Endothelial cell of umbilical vein (primary cell): ENCODE results near the gene PAPPA. TPM values are rescaled to one million over a fixed set of nuclear protein-coding genes. Genes with fewer than 3 reads are reported as not detected.

ENCODE experiments used
- BruUV-seq: library from RNA; stranded (reverse); fragments of 400-500 nt; replicated peaks from 2 replicates; lab custom pipeline; 2021; lab: Mats Ljungman, UMichigan
- CTCF ChIA-PET: fragments of 300-600, 350-600 bp; sonication (Branson Sonifier 250); formaldehyde crosslinking; loops from one replicate; lab custom pipeline; 2021; ENCODE audit warnings: antibody characterized with exemption, inconsistent platforms; lab: Charles Lee
- POLR2A ChIA-PET: fragments of 300-600, 350-600 bp; sonication (Branson Sonifier 250); formaldehyde crosslinking; loops from one replicate; lab custom pipeline; 2021; ENCODE audit warnings: antibody characterized with exemption, inconsistent platforms; lab: Charles Lee
- DNase-seq: peaks from one replicate; pipeline ENCODE4 v3.0.0-alpha.2; 2011; ENCODE audit warnings: low read depth, low spot score
- FAIRE-seq: peaks from 2 replicates; lab custom pipeline; 2011; peaks lifted over from hg19 to GRCh38; lab: Jason Lieb, UNC
- H2AFZ ChIP-seq: 2 replicates; pipeline ENCODE4 v1.6.0; 2012; ENCODE audit warnings: low read depth, low read length, control low read depth, inconsistent platforms
- H3K27ac ChIP-seq: 2 replicates; pipeline ENCODE4 v1.5.1; 2011; ENCODE audit warnings: low read depth, mild to moderate bottlenecking, control low read depth, low read length, moderate library complexity; ENCODE audit not compliant: insufficient read depth
- H3K27me3 ChIP-seq, 2 experiments: 2 replicates each; pipeline versions ENCODE4 v1.6.0 to v1.6.1; 2011; ENCODE audit warnings: low read length in 2 of 2, mixed read lengths in 1 of 2; ENCODE audit not compliant: control insufficient read depth in 2 of 2, insufficient read depth in 2 of 2
- H3K36me3 ChIP-seq, 2 experiments: 2 replicates in 1 of 2; 3 replicates in 1 of 2; pipeline ENCODE4 v1.5.1; 2011; ENCODE audit warnings: low read length in 2 of 2, mild to moderate bottlenecking in 1 of 2, moderate library complexity in 1 of 2; ENCODE audit not compliant: control insufficient read depth in 2 of 2, insufficient read depth in 2 of 2; ENCODE audit errors: extremely low read depth in 1 of 2
- H3K4me1 ChIP-seq: 3 replicates; pipeline ENCODE4 v1.5.1; 2011; ENCODE audit warnings: mild to moderate bottlenecking, low read length; ENCODE audit not compliant: control insufficient read depth, insufficient read depth; ENCODE audit errors: extremely low read depth
- H3K4me2 ChIP-seq: 2 replicates; pipeline ENCODE4 v1.6.1; 2011; ENCODE audit warnings: low read length, control low read depth, mixed read lengths; ENCODE audit not compliant: insufficient read depth
- H3K4me3 ChIP-seq, 3 experiments: fragments of 200-600 bp in 1 of 3; sonication (generic), shearing (Covaris generic) in 1 of 3; replicated peaks in 1 of 3; 2 replicates each; pipeline ENCODE4 v1.5.1; 2011 to 2016; ENCODE audit warnings: control low read depth in 3 of 3, low read length in 3 of 3, mild to moderate bottlenecking in 2 of 3, inconsistent platforms in 1 of 3, low read depth in 1 of 3, moderate library complexity in 1 of 3; ENCODE audit not compliant: insufficient read depth in 1 of 3
- H3K79me2 ChIP-seq: 2 replicates; pipeline ENCODE4 v1.6.0; 2012; ENCODE audit warnings: low read length, inconsistent platforms; ENCODE audit not compliant: control insufficient read depth, insufficient read depth
- H3K9ac ChIP-seq: replicated peaks from 2 replicates; pipeline ENCODE3; 2011; ENCODE audit warnings: low read length, control low read depth; ENCODE audit not compliant: insufficient read depth; ENCODE audit errors: extremely low read depth
- H3K9me1 ChIP-seq: replicated peaks from 3 replicates; pipeline ENCODE4 v1.6.0; 2011; ENCODE audit warnings: mild to moderate bottlenecking, low read length; ENCODE audit not compliant: control insufficient read depth, insufficient read depth; ENCODE audit errors: extremely low read depth
- H3K9me3 ChIP-seq: replicated peaks from 2 replicates; pipeline ENCODE4 v1.5.1; 2012; ENCODE audit warnings: low read length, inconsistent platforms; ENCODE audit not compliant: control insufficient read depth, insufficient read depth
- H4K20me1 ChIP-seq: replicated peaks from 2 replicates; pipeline ENCODE3; 2011; ENCODE audit warnings: mild to moderate bottlenecking, low read length; ENCODE audit not compliant: control insufficient read depth, insufficient read depth; ENCODE audit errors: extremely low read depth
- CTCF ChIP-seq, 2 donors: IDR thresholded peaks; 1 replicate in 1 of 2; 2 replicates in 1 of 2; pipeline ENCODE4 v1.5.1; 2011; ENCODE audit warnings: low read length in 2 of 2, mild to moderate bottlenecking in 2 of 2, moderate library complexity in 2 of 2, control low read depth in 1 of 2, inconsistent platforms in 1 of 2, low read depth in 1 of 2; ENCODE audit not compliant: insufficient read depth in 1 of 2; ENCODE audit errors: extremely low read depth in 1 of 2
- EZH2 ChIP-seq: IDR thresholded peaks from 2 replicates; pipeline ENCODE4 v1.6.1; 2012; ENCODE audit warnings: borderline replicate concordance, low read depth, mild to moderate bottlenecking, moderate library complexity, low read length, inconsistent platforms; ENCODE audit not compliant: severe bottlenecking
- FOS ChIP-seq: IDR thresholded peaks from 2 replicates; pipeline ENCODE4 v1.6.1; 2011; ENCODE audit warnings: mild to moderate bottlenecking, low read length, moderate library complexity, borderline replicate concordance; ENCODE audit not compliant: insufficient read depth
- GATA2 ChIP-seq: IDR thresholded peaks from 2 replicates; pipeline ENCODE4 v1.7.0; 2011; ENCODE audit warnings: low read depth, mild to moderate bottlenecking, moderate library complexity, mixed read lengths, low read length; ENCODE audit not compliant: insufficient read length, insufficient read depth
- JUN ChIP-seq: IDR thresholded peaks from 2 replicates; pipeline ENCODE4 v1.6.1; 2011; ENCODE audit warnings: borderline replicate concordance, low read depth; ENCODE audit not compliant: insufficient read length, insufficient read depth
- MAX ChIP-seq: IDR thresholded peaks from 2 replicates; pipeline ENCODE4 v1.6.1; 2011; ENCODE audit not compliant: insufficient read depth, insufficient read length
- MYC ChIP-seq: IDR thresholded peaks from one replicate; pipeline ENCODE4 v1.6.1; 2011; ENCODE audit warnings: mild to moderate bottlenecking, low read depth, low read length
- POLR2A ChIP-seq: IDR thresholded peaks from 2 replicates; pipeline ENCODE4 v1.6.1; 2012; ENCODE audit warnings: low read depth, mild to moderate bottlenecking, control low read depth, low read length
- POLR2AphosphoS5 ChIP-seq: IDR thresholded peaks from 2 replicates; pipeline ENCODE4 v1.6.1; 2012; ENCODE audit warnings: low read depth, mild to moderate bottlenecking, control low read depth, low read length, moderate library complexity; ENCODE audit not compliant: insufficient read depth
- dilution Hi-C: fragments of 300-500 bp; cut with MboI; formaldehyde crosslinking; loops from one replicate; pipeline ENCODE4 v1.15.0; 2019; ENCODE audit warnings: low sequenced_read_pairs; ENCODE audit not compliant: extremely low pct_ligation_motif_present
- intact Hi-C: fragments of 100-400 bp; cut with micrococcal nuclease; formaldehyde crosslinking; loops from one replicate; pipeline ENCODE4 v1.10.0; 2022
- polyA plus RNA-seq, 4 experiments: library from polyadenylated mRNA; depleted of rRNA in 3 of 4; stranded (reverse) in 3 of 4; unstranded in 1 of 4; fragments of >200 nt; gene quantifications; 2 replicates each; pipeline versions ENCODE4 v1.2.1 to v1.2.3, GENCODE V29; 2011 to 2012; ENCODE audit warnings: missing spikeins in 1 of 4
- total RNA-seq: library from RNA; stranded (reverse); gene quantifications from 2 replicates; pipeline ENCODE4 v1.2.3, GENCODE V29; 2021

The PAPPA gene
- total and polyA plus RNA-seq, 2 donors (not counting 3 experiments of a cell fraction or from before 2014, with no cell fraction given), result 0.13 to 0.41 TPM

GRCh38 chr9:116355153-116355921 is 201.7 kb downstream of the PAPPA start:
- Histone ChIP-seq H3K9me1 (no peaks in the 10 kb centered on the region), H4K20me1 (no peaks in the 10 kb centered on the region), H3K9me3 (no peaks in the 10 kb centered on the region), H3K4me1 (no peaks in the 10 kb centered on the region), H3K9ac (no peak overlapping the region), H3K36me3 (no peaks in the 10 kb centered on the region), H3K27me3 (no peaks in the 10 kb centered on the region), H3K27ac (no peak overlapping the region), H3K4me2 (no peak overlapping the region), H3K4me3 (no peak overlapping the region), H3K79me2 (no peaks in the 10 kb centered on the region), H2AFZ (no peak overlapping the region)
- CTCF ChIA-PET, result no interaction called here
- BruUV-seq, result no TSS peak
- no peak for DNase-seq
- POLR2A ChIA-PET, result no interaction called here
- no peak for FAIRE-seq
- dilution Hi-C loops, result no loop called here
- intact Hi-C loops, result no loop called here
- no peak for TF ChIP-seq POLR2A
- no peak for TF ChIP-seq EZH2

GRCh38 chr9:116358251-116358650 is 204.7 kb downstream of the PAPPA start:
- no peak for FAIRE-seq
- dilution Hi-C loops, result no loop called here

More at GRCh38 chr9:116358251-116358650, 204.7 kb downstream of the PAPPA start:
- no peak for DNase-seq
- ChIA-PET CTCF (no interaction called here), POLR2A (no interaction called here)
- Histone ChIP-seq H3K4me3 (no peak overlapping the region), H3K9me3 (no peaks in the 10 kb centered on the region), H3K36me3 (no peaks in the 10 kb centered on the region), H3K27ac (no peak overlapping the region), H3K27me3 (no peaks in the 10 kb centered on the region), H4K20me1 (no peaks in the 10 kb centered on the region), H2AFZ (no peak overlapping the region), H3K79me2 (no peaks in the 10 kb centered on the region), H3K4me1 (no peaks in the 10 kb centered on the region), H3K4me2 (no peak overlapping the region), H3K9ac (no peak overlapping the region), H3K9me1 (no peaks in the 10 kb centered on the region)
- no TSS peak for BruUV-seq
- TF ChIP-seq GATA2 (no peak), MAX (no peak), JUN (no peak), CTCF (IDR thresholded peaks at IDR 0.05; ENCODE audit: extremely low read depth in 1 of 2, insufficient read depth in 1 of 2, low read depth in 1 of 2, low read length in 2 of 2) (no peak), MYC (no peak), POLR2AphosphoS5 (no peak), FOS (no peak), POLR2A (no peak), EZH2 (no peak)
- intact Hi-C loops, result no loop called here
